T1000 (cell line): ENCODE measurements around the gene IGDCC3.

Experiments used
- DNase-seq: peaks from one replicate; lab custom pipeline; 2025; ENCODE audit warnings: mixed read lengths; lab: John Stamatoyannopoulos, UW

IGDCC3 gene

DNA sequence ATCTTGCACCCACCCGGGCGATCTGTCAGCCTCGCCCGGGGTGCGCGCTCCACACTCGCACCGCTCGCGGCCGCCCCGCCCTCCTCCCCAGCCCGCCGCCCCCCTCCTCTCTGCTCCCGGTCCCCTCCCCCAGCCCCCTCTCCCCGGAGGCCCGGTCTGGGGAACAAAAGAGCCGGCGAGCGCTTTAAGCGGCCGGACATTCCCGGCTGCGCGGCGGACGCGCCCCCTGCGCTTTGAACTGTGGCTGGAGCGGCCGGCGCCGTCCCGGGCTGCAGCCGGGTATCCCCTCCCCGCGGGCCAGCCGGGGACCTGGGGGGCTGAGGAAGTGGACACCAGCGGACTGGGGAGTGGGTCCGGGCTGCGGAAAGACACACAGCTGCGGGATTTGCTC is at the start of gene IGDCC3:
IGDCC3 (minus strand) TSS at position 27 of the 391 bp plus-strand sequence. CDS start 214 bp downstream, outside the sequence.
- no peak for DNase-seq

GRCh38 chr15:65426216-65426853 is 48.5 kb upstream of the IGDCC3 start:
- no peak for DNase-seq

DNA sequence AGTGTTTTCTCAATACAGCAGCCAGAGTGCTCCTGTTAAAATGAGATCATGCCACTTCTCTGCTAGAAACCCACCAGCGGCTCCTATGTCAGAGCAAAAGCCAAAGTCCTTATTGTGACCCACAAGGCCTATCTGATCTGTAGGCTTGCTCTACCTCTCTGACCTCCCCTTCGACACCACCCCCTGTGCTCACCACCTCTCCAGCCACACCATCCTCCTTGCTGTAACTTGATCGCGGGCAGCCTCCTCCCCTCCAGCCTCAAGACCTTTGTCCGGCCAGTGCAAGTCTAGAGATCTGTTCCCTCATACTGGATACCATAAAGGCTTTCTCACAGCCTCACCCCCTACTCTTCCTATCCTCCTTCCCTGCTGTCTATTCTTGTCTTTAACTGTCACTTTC is 46.9 kb upstream of the IGDCC3 start:
- DNase-seq, result no peak

GRCh38 chr15:65423976-65424679 is 46.3 kb upstream of the IGDCC3 start:
- DNase-seq, result no peak

GRCh38 chr15:65423150-65423975 is 45.6 kb upstream of the IGDCC3 start:
- DNase-seq, result no peak

DNA sequence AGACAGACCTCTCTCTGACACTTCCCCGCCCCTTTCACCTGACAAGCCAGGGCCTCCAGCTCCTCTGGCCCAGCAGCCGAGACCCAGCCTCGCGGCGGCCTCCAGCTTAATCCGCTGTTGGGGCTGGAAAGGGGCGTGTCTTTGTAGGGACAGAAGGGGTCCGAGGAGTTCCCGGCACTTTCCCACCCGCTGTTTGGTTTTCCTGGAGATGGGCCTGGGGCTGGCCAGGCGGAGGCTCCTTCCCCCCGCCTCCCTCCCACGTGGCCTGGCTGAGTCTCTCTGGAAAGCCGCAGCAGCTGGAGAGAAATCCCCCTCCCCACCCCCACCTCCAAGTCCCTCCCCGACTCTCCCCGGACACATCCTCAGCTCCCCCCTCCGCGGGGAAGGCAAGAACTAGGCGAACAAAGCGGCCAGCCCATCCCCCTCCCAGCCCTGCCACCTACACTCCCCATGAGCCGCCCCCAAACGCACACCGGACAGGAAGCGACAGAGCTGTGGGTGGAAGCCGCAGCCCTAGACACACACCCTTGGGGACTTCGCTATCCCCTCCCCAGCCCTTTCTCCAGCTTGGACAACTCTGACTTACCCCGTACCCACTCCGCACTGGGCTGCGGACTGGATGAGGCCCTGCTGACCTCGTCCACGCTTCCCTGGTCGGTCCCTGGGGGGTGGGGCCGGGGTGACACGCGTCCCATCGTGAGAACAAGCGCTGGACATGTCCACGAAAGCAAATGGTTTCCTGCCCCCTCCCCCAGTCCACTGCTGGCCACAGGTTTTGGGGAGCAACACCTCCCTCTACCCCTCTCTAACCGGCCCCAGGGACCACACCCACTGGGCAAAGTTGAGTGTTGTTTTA is 43.8 kb upstream of the IGDCC3 start:
- no peak for DNase-seq

- no peak for DNase-seq
Measured at GRCh38 chr15:65420975-65421359, 43.2 kb upstream of the IGDCC3 start.

- no peak for DNase-seq
Measured at GRCh38 chr15:65418596-65418995, 40.8 kb upstream of the IGDCC3 start.

DNA sequence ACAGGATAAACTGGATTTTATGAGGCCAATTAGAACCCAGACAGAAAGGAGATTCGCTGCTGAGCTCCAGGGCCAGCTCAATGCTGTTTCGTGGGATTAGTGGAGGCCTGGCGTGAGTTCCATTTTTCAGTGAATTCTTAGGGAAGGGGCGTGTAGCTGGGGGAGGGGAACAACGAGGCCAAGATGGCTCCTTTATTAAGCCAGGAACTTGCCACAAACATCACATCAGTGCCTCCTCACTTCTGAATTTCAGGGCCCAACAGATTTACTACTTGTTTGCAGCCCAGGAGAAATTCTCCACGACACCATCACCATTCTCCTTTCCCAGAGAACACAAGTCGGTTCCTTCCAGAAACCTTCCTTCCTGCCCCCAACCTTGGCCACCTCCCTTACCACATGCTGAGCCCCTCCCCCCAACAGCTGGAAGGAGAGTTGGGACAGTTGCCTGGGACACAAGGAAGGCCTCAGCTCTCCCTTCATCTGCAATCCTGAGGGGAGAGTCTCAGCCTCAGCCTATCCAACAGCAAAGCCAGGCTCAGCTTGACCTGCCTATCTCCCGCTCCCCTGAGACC is 39.1 kb upstream of the IGDCC3 start:
- DNase-seq, result no peak

- DNase-seq, result no peak
Measured at GRCh38 chr15:65414841-65415621, 37.2 kb upstream of the IGDCC3 start.

GRCh38 chr15:65413760-65414144 is 36.0 kb upstream of the IGDCC3 start:
- DNase-seq, result no peak

GRCh38 chr15:65413051-65413759 is 35.4 kb upstream of the IGDCC3 start:
- DNase-seq, result no peak

- DNase-seq, result no peak
Measured at GRCh38 chr15:65412556-65412955, 34.8 kb upstream of the IGDCC3 start.

- no peak for DNase-seq
Measured at GRCh38 chr15:65411465-65412071, 33.8 kb upstream of the IGDCC3 start.

- no peak for DNase-seq
Measured at GRCh38 chr15:65410972-65411371, 33.2 kb upstream of the IGDCC3 start.

- DNase-seq, result no peak
Measured at GRCh38 chr15:65410036-65410435, 32.2 kb upstream of the IGDCC3 start.

DNA sequence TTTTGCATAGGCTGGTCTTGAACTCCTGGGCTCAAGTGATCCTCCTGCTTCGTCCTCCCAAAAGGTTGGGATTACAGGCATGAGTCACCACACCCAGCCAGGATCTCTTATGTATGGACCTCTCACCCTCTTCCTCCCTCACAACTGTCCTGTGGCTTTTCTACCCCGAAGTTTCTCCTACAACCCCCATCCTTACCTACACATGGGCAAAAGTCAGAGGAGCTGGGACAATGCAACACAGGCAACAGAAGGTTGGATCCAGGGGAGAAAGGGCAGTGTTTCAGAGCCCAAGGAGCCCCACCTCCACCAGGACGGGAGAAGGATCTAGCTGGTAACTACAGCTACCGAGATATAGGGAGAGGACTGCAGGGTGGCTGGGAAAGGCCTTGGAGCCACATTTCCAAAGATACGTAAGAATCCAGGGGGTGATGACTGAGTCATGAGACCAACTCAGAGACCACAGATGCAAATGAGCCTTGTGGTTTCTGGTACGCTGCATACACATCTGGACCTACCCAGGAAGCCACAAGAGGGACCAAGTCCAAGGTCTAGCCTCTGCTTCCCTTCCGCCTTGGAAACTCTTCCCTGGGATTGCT is 31.3 kb upstream of the IGDCC3 start:
- DNase-seq, result peak; percentile 60

DNA sequence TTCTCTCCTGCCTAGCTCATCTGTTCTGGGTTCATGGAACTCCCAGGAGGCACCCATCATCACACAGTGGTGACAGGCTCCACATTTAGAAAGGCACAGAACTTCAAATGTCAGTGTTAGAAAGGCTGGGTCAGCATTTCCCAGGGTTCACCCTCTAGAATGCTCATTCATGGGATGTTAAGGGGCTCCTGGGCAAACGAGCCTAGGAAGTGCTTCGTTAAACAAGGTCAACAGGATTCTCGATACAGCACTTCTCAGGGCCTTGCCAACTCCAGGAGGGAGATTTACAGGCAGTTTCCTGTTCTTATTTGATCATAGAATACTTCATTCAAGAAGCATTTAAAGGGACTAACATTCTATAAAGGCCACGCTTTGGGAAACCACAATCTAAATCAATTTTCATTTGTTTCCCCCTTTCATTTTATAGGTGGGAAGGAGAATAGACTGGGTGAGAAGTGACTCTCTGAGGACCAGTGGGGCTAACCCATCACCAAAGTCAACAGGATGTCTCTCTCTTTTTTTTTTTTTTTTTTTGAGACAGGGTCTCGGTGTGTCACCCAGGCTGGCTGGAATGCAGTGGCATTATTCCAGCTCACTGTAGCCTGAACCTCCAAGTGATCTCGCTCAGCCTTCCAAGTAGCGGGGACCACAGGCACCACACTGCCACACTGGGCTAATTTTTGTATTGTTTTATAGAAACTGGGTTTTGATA is 30.7 kb upstream of the IGDCC3 start:
- no peak for DNase-seq
